Small intestine (tissue), 7 donors: ENCODE results near the gene IFNGR2. TPM values are rescaled to one million over a fixed set of nuclear protein-coding genes. Genes with fewer than 3 reads are reported as not detected.
"Not testable (repeated sequence)": the region's sequence is repeated elsewhere in the genome, so short reads cannot be mapped to it uniquely, and the experiment has no call there.

Experiments
- DNase-seq, 2 donors: peaks; one replicate each; pipeline versions ENCODE4 v3.0.0 to v3.0.0-alpha.2; 2013
- FAIRE-seq: peaks from 2 replicates; lab custom pipeline; 2012; peaks lifted over from hg19 to GRCh38; lab: Jason Lieb, UNC
- H3K27ac ChIP-seq, 3 donors: one replicate each; pipeline ENCODE4 v1.5.1; 2013; ENCODE audit warnings: low read length in 2 of 3, mild to moderate bottlenecking in 2 of 3, control low read depth in 1 of 3, inconsistent platforms in 1 of 3, low read depth in 1 of 3, moderate library complexity in 1 of 3
- H3K27me3 ChIP-seq, 3 donors: one replicate each; pipeline ENCODE4 v1.6.1; 2013; ENCODE audit warnings: low read length in 3 of 3, inconsistent platforms in 1 of 3; ENCODE audit not compliant: control insufficient read depth in 3 of 3, insufficient read depth in 3 of 3
- H3K36me3 ChIP-seq, 3 donors: one replicate each; pipeline ENCODE4 v1.6.1; 2013; ENCODE audit warnings: low read length in 3 of 3, inconsistent platforms in 1 of 3, low read depth in 1 of 3, mild to moderate bottlenecking in 1 of 3, moderate library complexity in 1 of 3; ENCODE audit not compliant: control insufficient read depth in 3 of 3, insufficient read depth in 2 of 3
- H3K4me1 ChIP-seq, 3 donors: one replicate each; pipeline ENCODE4 v1.6.1; 2013; ENCODE audit warnings: low read length in 2 of 3, inconsistent platforms in 1 of 3, low read depth in 1 of 3, mild to moderate bottlenecking in 1 of 3, moderate library complexity in 1 of 3; ENCODE audit not compliant: control insufficient read depth in 3 of 3, insufficient read depth in 2 of 3
- H3K4me3 ChIP-seq, 3 donors: one replicate each; pipeline ENCODE4 v1.5.1; 2013; ENCODE audit warnings: low read length in 3 of 3, control low read depth in 1 of 3, inconsistent platforms in 1 of 3, low read depth in 1 of 3, mild to moderate bottlenecking in 1 of 3, moderate library complexity in 1 of 3
- H3K9me3 ChIP-seq, 2 donors: one replicate each; pipeline ENCODE4 v1.6.1; 2013; ENCODE audit warnings: low read depth in 1 of 2, low read length in 1 of 2; ENCODE audit not compliant: control insufficient read depth in 2 of 2, insufficient read depth in 1 of 2
- WGBS, 3 donors: extraction: QIAGEN DNeasy Blood & Tissue Kit; methylation state at CpG; one replicate each; pipeline ENCODE4 v1.1.7; 2013; 5-methylcytosine and 5-hydroxymethylcytosine counted together
- polyA plus RNA-seq, 4 donors: library from polyadenylated mRNA; stranded (reverse) in 3 of 4; unstranded in 1 of 4; fragments of 200-250 nt in 3 of 4; fragments of 120-200 nt in 1 of 4; gene quantifications; one replicate each; pipeline versions ENCODE4 v1.2.1 to v1.2.3, GENCODE V29; 2013
- donor health status: healthy with polysubstance abuse.
- donor health status: control.
- donor health status: control.
- donor health status: Bipolar disorder and iron deficiency.
- donor health status: healthy.

The IFNGR2 gene
- polyA plus RNA-seq, 4 donors: 42.8 to 121 (median 68.8) TPM

- FAIRE-seq: not testable (repeated sequence)
Observed at GRCh38 chr21:33379934-33380333, 23.3 kb upstream of the IFNGR2 start.

GRCh38 chr21:33380483-33380998, 22.7 kb upstream of the IFNGR2 start:
- no peaks in the 10 kb centered on the region for H3K36me3 ChIP-seq
- no peaks in the 10 kb centered on the region for H3K27me3 ChIP-seq
- H3K9me3 ChIP-seq: no peaks in the 10 kb centered on the region
- H3K27ac ChIP-seq: peak overlapping the region; percentile 50 to 94 (median 73)
- FAIRE-seq (no peak), DNase-seq (peak; percentile 67 to 96)
- H3K4me1 ChIP-seq: peaks cover 8 to 23% (median 12%) of the 10 kb centered on the region in 3 donors
- 18 to 26% (median 21%) methylated on average over 11 of the region's 11 CpGs for WGBS, 3 donors
- no peak overlapping the region for H3K4me3 ChIP-seq

More at GRCh38 chr21:33379934-33380333, 23.3 kb upstream of the IFNGR2 start:
- H3K4me3 ChIP-seq, H3K27me3 ChIP-seq, H3K9me3 ChIP-seq, H3K36me3 ChIP-seq: not testable (repeated sequence)
- DNase-seq: peak in 1 of 2 donors; percentile 38
- Histone ChIP-seq H3K4me1 (peaks cover 3 to 25% (median 12%) of the 10 kb centered on the region in 3 donors), H3K27ac (peak overlapping the region; percentile 50 to 94 (median 73))
- 46 to 58% (median 52%) methylated on average over 1 of the region's 1 CpG for WGBS, 3 donors

- not testable (repeated sequence) for FAIRE-seq
- WGBS, 3 donors: 91 to 92% (median 92%) methylated on average over 6 of the region's 6 CpGs
Observed at GRCh38 chr21:33381381-33381780, 21.8 kb upstream of the IFNGR2 start.

GRCh38 chr21:33383056-33383888, 19.9 kb upstream of the IFNGR2 start:
- H3K4me1 ChIP-seq: peaks cover 8 to 35% (median 12%) of the 10 kb centered on the region in 3 donors

More at GRCh38 chr21:33381381-33381780, 21.8 kb upstream of the IFNGR2 start:
- H3K27ac ChIP-seq, H3K36me3 ChIP-seq, H3K9me3 ChIP-seq, H3K27me3 ChIP-seq, DNase-seq, H3K4me3 ChIP-seq: not testable (repeated sequence)
- H3K4me1 ChIP-seq: peaks cover 8 to 26% (median 12%) of the 10 kb centered on the region in 3 donors

GRCh38 chr21:33384841-33385331, 18.3 kb upstream of the IFNGR2 start:
- no peaks in the 10 kb centered on the region for H3K36me3 ChIP-seq
- H3K27ac ChIP-seq: peak overlapping the region in 1 of 3 donors; percentile 30
- peaks cover 8 to 35% (median 12%) of the 10 kb centered on the region in 3 donors for H3K4me1 ChIP-seq
- WGBS, 3 donors: 37 to 58% (median 43%) methylated on average over 17 of the region's 17 CpGs
- no peaks in the 10 kb centered on the region for H3K27me3 ChIP-seq
- FAIRE-seq: no peak
- no peaks in the 10 kb centered on the region for H3K9me3 ChIP-seq
- peak; percentile 49 to 83 for DNase-seq
- H3K4me3 ChIP-seq: no peak overlapping the region

More at GRCh38 chr21:33383056-33383888, 19.9 kb upstream of the IFNGR2 start:
- WGBS, 3 donors: 15 to 30% (median 22%) methylated on average over 20 of the region's 20 CpGs
- H3K9me3 ChIP-seq: no peaks in the 10 kb centered on the region
- no peak overlapping the region for H3K4me3 ChIP-seq
- DNase-seq (peak; percentile 78 to 80), FAIRE-seq (no peak)
- peak overlapping the region in 2 of 3 donors; percentile 41 to 90 for H3K27ac ChIP-seq
- no peaks in the 10 kb centered on the region for H3K27me3 ChIP-seq
- H3K36me3 ChIP-seq: no peaks in the 10 kb centered on the region

GRCh38 chr21:33386222-33386784, 16.9 kb upstream of the IFNGR2 start:
- FAIRE-seq (no peak), DNase-seq (no peak)
- Histone ChIP-seq H3K4me1 (peaks cover 6 to 28% (median 8%) of the 10 kb centered on the region in 3 donors), H3K27ac (no peak overlapping the region), H3K36me3 (no peaks in the 10 kb centered on the region), H3K27me3 (no peaks in the 10 kb centered on the region), H3K4me3 (no peak overlapping the region), H3K9me3 (no peaks in the 10 kb centered on the region)
- WGBS, 3 donors: 79 to 85% (median 82%) methylated on average over 6 of the region's 6 CpGs

- no peak for FAIRE-seq
- peak in 1 of 2 donors; percentile 75 for DNase-seq
- Histone ChIP-seq H3K4me3 (no peak overlapping the region), H3K4me1 (peaks cover 6 to 28% (median 8%) of the 10 kb centered on the region in 3 donors), H3K9me3 (no peaks in the 10 kb centered on the region), H3K27me3 (no peaks in the 10 kb centered on the region), H3K27ac (peak overlapping the region in 1 of 3 donors; percentile 37), H3K36me3 (no peaks in the 10 kb centered on the region)
- 72 to 93% (median 85%) methylated on average over 6 of the region's 6 CpGs for WGBS, 3 donors
Observed at GRCh38 chr21:33387294-33387693, 15.9 kb upstream of the IFNGR2 start.

- Histone ChIP-seq H3K4me3 (no peak overlapping the region), H3K4me1 (peaks cover 0 to 23% (median 6%) of the 10 kb centered on the region in 3 donors), H3K9me3 (no peaks in the 10 kb centered on the region), H3K27ac (no peak overlapping the region), H3K36me3 (no peaks in the 10 kb centered on the region), H3K27me3 (no peaks in the 10 kb centered on the region)
- 83 to 86% (median 85%) methylated on average over 4 of the region's 4 CpGs for WGBS, 3 donors
- FAIRE-seq (no peak), DNase-seq (no peak)
Observed at GRCh38 chr21:33388188-33388587, 15.0 kb upstream of the IFNGR2 start.
